ENCODE data around the gene KRTAP10-3.

The KRTAP10-3 gene

GRCh38 chr21:44537930-44538911 lies 20.4 kb downstream of the KRTAP10-3 start:
- no peak overlapping the region for H3K27ac Mint-ChIP-seq
- H3K36me3 Mint-ChIP-seq: no peaks in the 10 kb centered on the region
- ATAC-seq (replicated peaks): no peak
- H3K4me1 Mint-ChIP-seq: no peaks in the 10 kb centered on the region
- no peak for DNase-seq
- peaks cover 26 to 30% of the 10 kb centered on the region in 2 donors for H3K27me3 Mint-ChIP-seq
- peaks cover 0 to 5% of the 10 kb centered on the region in 2 donors for H3K9me3 Mint-ChIP-seq
- H3K4me3 Mint-ChIP-seq: no peak overlapping the region

GRCh38 chr21:44535963-44536362 lies 22.6 kb downstream of the KRTAP10-3 start:
- Mint-ChIP-seq H3K27ac (no peak overlapping the region), H3K9me3 (peaks cover 0 to 5% of the 10 kb centered on the region in 2 donors), H3K4me3 (no peak overlapping the region), H3K4me1 (no peaks in the 10 kb centered on the region), H3K36me3 (no peaks in the 10 kb centered on the region), H3K27me3 (peaks cover 26 to 39% of the 10 kb centered on the region in 2 donors)
- ATAC-seq (replicated peaks) (no peak), DNase-seq (no peak)

DNA sequence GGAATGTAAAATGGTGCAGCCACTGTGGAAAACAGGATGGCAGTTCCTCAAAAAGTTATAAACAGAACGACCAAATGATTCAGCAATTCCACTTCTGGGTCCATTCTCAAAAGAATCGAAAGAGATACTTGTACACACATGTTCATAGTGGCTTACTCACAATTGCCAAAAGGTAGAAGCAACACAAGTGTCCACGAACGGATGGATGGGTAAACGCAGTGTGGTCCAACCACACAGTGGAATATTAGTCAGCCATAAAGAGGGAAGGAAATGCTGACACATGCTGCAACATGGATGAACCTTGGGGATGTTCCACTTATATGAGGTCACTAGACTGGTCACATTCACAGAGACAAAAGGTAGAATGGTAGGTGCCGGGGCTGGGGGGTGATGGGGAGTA lies 23.9 kb downstream of the KRTAP10-3 start:
- Mint-ChIP-seq H3K27ac (no peak overlapping the region), H3K36me3 (no peaks in the 10 kb centered on the region), H3K27me3 (peaks cover 26 to 39% of the 10 kb centered on the region in 2 donors), H3K4me3 (no peak overlapping the region), H3K9me3 (peaks cover 0 to 5% of the 10 kb centered on the region in 2 donors), H3K4me1 (no peaks in the 10 kb centered on the region)
- DNase-seq (no peak), ATAC-seq (replicated peaks) (no peak)

- DNase-seq: no peak
- Mint-ChIP-seq H3K27ac (no peak overlapping the region), H3K27me3 (peaks cover 20 to 33% of the 10 kb centered on the region in 2 donors), H3K36me3 (no peaks in the 10 kb centered on the region), H3K4me3 (no peak overlapping the region), H3K9me3 (peaks cover 0 to 5% of the 10 kb centered on the region in 2 donors), H3K4me1 (no peaks in the 10 kb centered on the region)
- ATAC-seq (replicated peaks): no peak
Measured at GRCh38 chr21:44533891-44534627, 24.5 kb downstream of the KRTAP10-3 start.

GRCh38 chr21:44533121-44533890 lies 25.3 kb downstream of the KRTAP10-3 start:
- Mint-ChIP-seq H3K9me3 (peaks cover 0 to 5% of the 10 kb centered on the region in 2 donors), H3K36me3 (no peaks in the 10 kb centered on the region), H3K27ac (no peak overlapping the region), H3K27me3 (peaks cover 12 to 27% of the 10 kb centered on the region in 2 donors), H3K4me3 (no peak overlapping the region), H3K4me1 (no peaks in the 10 kb centered on the region)
- DNase-seq: no peak
- no peak for ATAC-seq (replicated peaks)

DNA sequence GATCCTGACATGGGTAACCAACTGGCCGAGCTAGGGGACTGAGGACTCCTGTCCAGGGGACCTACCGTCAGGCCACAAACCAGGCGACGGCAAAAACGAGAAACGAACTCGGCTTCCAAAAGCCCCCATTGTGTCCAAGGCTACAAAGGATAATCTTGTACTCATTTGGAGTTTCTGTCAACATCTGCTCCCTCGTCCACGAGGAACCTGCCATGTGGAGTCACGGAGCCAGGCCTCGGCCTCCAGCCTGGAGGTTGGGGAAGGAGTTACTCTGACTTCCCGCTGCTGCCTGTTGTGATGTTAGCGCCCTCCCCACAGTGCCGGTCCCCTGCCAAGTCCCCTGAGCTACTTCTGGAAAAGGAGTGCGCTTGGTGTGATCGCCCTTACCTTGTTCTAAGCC lies 25.9 kb downstream of the KRTAP10-3 start:
- H3K4me1 Mint-ChIP-seq: no peaks in the 10 kb centered on the region
- ATAC-seq (replicated peaks) (no peak), DNase-seq (no peak)
- no peak overlapping the region for H3K27ac Mint-ChIP-seq
- H3K9me3 Mint-ChIP-seq: peaks cover 0 to 5% of the 10 kb centered on the region in 2 donors
- no peaks in the 10 kb centered on the region for H3K36me3 Mint-ChIP-seq
- H3K27me3 Mint-ChIP-seq: peaks cover 7 to 22% of the 10 kb centered on the region in 2 donors
- no peak overlapping the region for H3K4me3 Mint-ChIP-seq

- Mint-ChIP-seq H3K9me3 (peaks cover 0 to 5% of the 10 kb centered on the region in 2 donors), H3K27ac (no peak overlapping the region), H3K36me3 (no peaks in the 10 kb centered on the region), H3K4me1 (no peaks in the 10 kb centered on the region), H3K4me3 (no peak overlapping the region), H3K27me3 (peaks cover 7 to 16% of the 10 kb centered on the region in 2 donors)
- ATAC-seq (replicated peaks) (no peak), DNase-seq (no peak)
Measured at GRCh38 chr21:44531606-44532564, 26.7 kb downstream of the KRTAP10-3 start.

DNA sequence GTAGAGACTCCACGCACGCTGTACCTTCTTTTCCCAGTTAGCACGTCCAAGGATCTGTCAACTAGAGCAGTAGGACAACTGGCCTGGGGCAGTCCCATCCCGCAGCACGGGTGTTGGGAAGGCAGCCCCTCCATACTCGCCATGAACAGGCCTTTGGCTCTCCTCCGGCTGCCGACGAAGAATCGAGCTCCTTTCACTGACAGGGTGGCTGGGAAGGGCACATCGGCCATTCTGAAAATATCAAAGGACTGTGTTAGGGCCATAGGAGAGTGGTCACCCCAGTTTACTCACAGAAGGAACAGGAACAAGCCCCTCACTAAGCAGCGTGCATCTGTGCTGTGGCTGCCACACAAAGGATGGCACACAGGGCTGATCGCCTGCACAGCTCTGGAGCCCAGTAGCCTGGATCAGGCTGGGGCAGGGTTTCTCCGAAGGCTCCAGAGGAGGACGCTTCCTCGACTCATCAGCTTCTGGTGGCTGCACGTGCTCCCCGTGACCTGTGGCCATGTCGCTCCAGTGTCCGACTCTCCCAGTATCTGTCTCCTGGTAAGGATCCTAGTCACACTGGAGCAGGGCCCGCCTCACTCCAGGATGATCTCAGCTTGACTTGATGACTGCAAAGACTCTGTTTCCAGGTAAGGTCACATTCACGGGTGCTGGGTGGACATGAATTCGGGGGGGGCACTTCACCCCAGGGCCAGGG lies 27.5 kb downstream of the KRTAP10-3 start:
- Mint-ChIP-seq H3K27ac (no peak overlapping the region), H3K4me3 (no peak overlapping the region), H3K4me1 (no peaks in the 10 kb centered on the region), H3K27me3 (peaks cover 7 to 16% of the 10 kb centered on the region in 2 donors), H3K9me3 (peaks cover 0 to 5% of the 10 kb centered on the region in 2 donors), H3K36me3 (no peaks in the 10 kb centered on the region)
- DNase-seq: no peak
- ATAC-seq (replicated peaks): no peak

DNA sequence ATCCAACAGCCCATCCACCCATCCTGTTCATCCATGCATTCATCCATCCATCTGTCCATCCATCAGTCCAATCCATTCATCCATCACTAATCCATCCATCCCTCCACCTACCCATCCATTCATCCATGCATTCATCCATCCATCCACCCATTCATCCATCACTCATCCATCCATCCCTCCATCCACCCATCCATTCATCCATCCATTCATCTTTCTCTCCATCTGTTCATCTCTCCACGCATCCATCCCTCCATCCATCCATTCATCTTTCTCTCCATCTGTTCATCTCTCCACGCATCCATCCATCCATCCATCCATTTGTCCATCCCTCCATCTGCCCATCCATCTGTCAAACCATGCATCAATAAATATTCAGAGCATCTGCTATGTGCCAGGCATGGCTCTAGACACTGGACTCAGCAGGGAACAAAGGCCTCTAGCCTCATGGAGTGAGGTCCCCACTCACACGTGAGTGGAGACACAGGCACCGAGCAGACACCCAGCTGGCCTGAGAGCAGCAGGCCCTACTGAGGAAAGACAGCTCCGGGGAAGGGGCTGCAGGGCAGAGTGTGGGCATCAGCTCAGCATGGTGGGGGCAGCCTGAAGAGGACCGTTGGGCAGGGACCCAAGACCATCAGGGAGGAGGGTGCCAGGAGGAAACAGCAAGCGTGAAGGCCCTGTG lies 28.2 kb downstream of the KRTAP10-3 start:
- ATAC-seq (replicated peaks) (no peak), DNase-seq (no peak)
- no peaks in the 10 kb centered on the region for H3K4me1 Mint-ChIP-seq
- H3K36me3 Mint-ChIP-seq: no peaks in the 10 kb centered on the region
- peaks cover 0 to 5% of the 10 kb centered on the region in 2 donors for H3K9me3 Mint-ChIP-seq
- no peak overlapping the region for H3K27ac Mint-ChIP-seq
- H3K4me3 Mint-ChIP-seq: no peak overlapping the region
- peaks cover 7 to 16% of the 10 kb centered on the region in 2 donors for H3K27me3 Mint-ChIP-seq

GRCh38 chr21:44529503-44530125 lies 29.0 kb downstream of the KRTAP10-3 start:
- no peak overlapping the region for H3K27ac Mint-ChIP-seq
- peaks cover 7 to 16% of the 10 kb centered on the region in 2 donors for H3K27me3 Mint-ChIP-seq
- H3K9me3 Mint-ChIP-seq: peaks cover 0 to 2% of the 10 kb centered on the region in 2 donors
- no peaks in the 10 kb centered on the region for H3K4me1 Mint-ChIP-seq
- DNase-seq: no peak
- no peaks in the 10 kb centered on the region for H3K36me3 Mint-ChIP-seq
- no peak overlapping the region for H3K4me3 Mint-ChIP-seq
- ATAC-seq (replicated peaks): no peak

DNA sequence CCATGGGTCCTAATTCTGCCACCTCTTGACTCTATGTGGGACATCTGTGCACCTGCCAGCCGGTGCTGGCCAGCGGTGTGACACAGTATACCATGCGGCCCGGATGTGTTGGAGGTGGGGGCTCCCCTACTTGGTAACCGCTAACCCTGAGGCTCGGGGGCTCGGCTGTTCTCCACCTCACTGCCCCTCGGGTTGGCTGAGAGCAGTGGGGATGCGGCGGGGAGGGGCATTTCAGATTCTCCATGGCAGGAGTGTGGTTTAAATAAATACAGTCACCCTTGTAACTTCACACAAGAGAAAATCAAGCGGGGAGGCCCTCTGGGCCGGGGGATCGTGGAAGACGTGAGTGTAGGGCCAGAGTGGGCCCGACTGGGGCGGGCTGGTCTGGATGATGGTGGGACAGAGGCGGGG lies 29.6 kb downstream of the KRTAP10-3 start:
- no peak overlapping the region for H3K4me3 Mint-ChIP-seq
- no peaks in the 10 kb centered on the region for H3K9me3 Mint-ChIP-seq
- no peaks in the 10 kb centered on the region for H3K4me1 Mint-ChIP-seq
- H3K27ac Mint-ChIP-seq: no peak overlapping the region
- DNase-seq (no peak), ATAC-seq (replicated peaks) (no peak)
- no peaks in the 10 kb centered on the region for H3K36me3 Mint-ChIP-seq
- peaks cover 7 to 16% of the 10 kb centered on the region in 2 donors for H3K27me3 Mint-ChIP-seq

GRCh38 chr21:44528634-44528995 lies 30.0 kb downstream of the KRTAP10-3 start:
- no peak for DNase-seq

More at GRCh38 chr21:44528634-44528995, 30.0 kb downstream of the KRTAP10-3 start:
- H3K27me3 Mint-ChIP-seq: peaks cover 7 to 16% of the 10 kb centered on the region in 2 donors
- no peaks in the 10 kb centered on the region for H3K9me3 Mint-ChIP-seq
- ATAC-seq (replicated peaks): no peak
- no peaks in the 10 kb centered on the region for H3K36me3 Mint-ChIP-seq
- no peak overlapping the region for H3K4me3 Mint-ChIP-seq
- H3K4me1 Mint-ChIP-seq: no peaks in the 10 kb centered on the region
- no peak overlapping the region for H3K27ac Mint-ChIP-seq

Measured in stimulated activated naive B cell treated with anti-CD40 and anti-IgM and Interleukin-4, amounts not matched to agents 10 μg/mL and 1 μg/mL and 100 μg/mL, for 72 hours (primary cell).